ENCODE measurements around the gene WDR44. TPM values are rescaled to one million over a fixed set of nuclear protein-coding genes. Genes with fewer than 3 reads are reported as not detected.
"Not testable (repeated sequence)": the region's sequence is repeated elsewhere in the genome, so short reads cannot be mapped to it uniquely, and the experiment has no call there.

Gene WDR44, protein sequence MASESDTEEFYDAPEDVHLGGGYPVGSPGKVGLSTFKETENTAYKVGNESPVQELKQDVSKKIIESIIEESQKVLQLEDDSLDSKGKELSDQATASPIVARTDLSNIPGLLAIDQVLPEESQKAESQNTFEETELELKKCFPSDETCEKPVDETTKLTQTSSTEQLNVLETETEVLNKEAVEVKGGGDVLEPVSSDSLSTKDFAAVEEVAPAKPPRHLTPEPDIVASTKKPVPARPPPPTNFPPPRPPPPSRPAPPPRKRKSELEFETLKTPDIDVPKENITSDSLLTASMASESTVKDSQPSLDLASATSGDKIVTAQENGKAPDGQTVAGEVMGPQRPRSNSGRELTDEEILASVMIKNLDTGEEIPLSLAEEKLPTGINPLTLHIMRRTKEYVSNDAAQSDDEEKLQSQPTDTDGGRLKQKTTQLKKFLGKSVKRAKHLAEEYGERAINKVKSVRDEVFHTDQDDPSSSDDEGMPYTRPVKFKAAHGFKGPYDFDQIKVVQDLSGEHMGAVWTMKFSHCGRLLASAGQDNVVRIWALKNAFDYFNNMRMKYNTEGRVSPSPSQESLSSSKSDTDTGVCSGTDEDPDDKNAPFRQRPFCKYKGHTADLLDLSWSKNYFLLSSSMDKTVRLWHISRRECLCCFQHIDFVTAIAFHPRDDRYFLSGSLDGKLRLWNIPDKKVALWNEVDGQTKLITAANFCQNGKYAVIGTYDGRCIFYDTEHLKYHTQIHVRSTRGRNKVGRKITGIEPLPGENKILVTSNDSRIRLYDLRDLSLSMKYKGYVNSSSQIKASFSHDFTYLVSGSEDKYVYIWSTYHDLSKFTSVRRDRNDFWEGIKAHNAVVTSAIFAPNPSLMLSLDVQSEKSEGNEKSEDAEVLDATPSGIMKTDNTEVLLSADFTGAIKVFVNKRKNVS
- total RNA-seq, result 10 to 100 TPM; 26.3 to 36.3 TPM
- 15.5 TPM for polyA plus RNA-seq (2013, experiment 1 of 2)
- 17.5 TPM for polyA plus RNA-seq (2013, experiment 2 of 2)
- long read RNA-seq, experiment 1, partial matches to known transcripts, result 2 of 10 reads
- long read RNA-seq, experiment 1, other reads (novel, unspliced or antisense), result 8 of 10 reads
- long read RNA-seq, experiment 2, full-length matches to known transcripts, result 54 of 73 reads
- long read RNA-seq, experiment 2, partial matches to known transcripts, result 8 of 73 reads
- long read RNA-seq, experiment 2, other reads (novel, unspliced or antisense), result 11 of 73 reads
- long read RNA-seq, experiment 3, full-length matches to known transcripts, result 74 of 141 reads
- long read RNA-seq, experiment 3, partial matches to known transcripts, result 42 of 141 reads
- long read RNA-seq, experiment 3, other reads (novel, unspliced or antisense), result 25 of 141 reads
- long read RNA-seq, experiment 4, full-length matches to known transcripts, result 6 of 18 reads
- long read RNA-seq, experiment 4, partial matches to known transcripts, result 7 of 18 reads
- long read RNA-seq, experiment 4, other reads (novel, unspliced or antisense), result 5 of 18 reads

DNA sequence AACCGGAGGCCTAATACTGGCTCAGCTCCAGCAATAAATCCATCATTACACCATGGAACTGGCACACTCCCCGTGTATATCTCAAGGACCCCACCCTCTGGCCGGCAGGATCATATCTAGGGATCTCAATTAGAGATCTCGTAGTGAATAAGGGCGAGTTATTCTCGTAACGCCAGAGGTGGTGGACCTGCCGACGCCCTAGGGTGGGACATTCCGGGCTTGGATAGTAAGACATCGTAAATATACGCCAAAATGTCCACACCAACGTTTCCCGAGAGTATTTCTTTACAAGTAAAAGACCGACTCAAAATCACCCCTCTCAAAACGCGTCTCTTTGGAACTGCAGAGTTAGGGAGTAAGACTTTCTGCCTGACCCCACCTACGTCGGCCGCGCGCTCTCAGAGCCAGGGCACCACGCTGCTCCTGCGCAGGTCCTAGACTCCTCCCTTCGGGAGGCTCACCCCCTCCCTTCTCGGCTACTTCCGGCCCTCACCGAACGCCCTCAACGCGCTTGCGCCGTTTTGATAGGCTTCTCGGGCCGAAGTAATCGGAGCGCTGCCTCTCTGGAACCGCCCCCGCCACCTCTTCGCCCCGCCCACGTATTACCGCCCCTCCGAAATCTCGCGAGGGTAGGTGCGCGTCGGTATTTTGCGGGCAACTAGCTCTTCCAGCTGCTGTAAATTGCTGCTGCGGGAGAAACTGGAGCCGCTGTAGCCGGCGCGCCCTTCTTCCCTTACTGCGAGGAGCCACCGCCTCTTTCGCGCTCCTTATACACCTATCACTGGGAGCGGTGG is at the start of gene WDR44:
Gene WDR44, plus strand, starts transcription at position 643 of the 794 bp plus-strand sequence. CDS start 398 bp downstream, outside the sequence.
- H3K27me3 Mint-ChIP-seq (ENCODE audit: insufficient read depth), result no peaks in the 10 kb centered on the region
- peak within 1 kb of the TSS; percentile 97 for H3K27ac Mint-ChIP-seq
- peaks cover 56% of the 10 kb centered on the region for H3K9me3 Mint-ChIP-seq
- peak within 1 kb of the TSS; percentile 90 for H3K4me3 ChIP-seq (ENCODE audit: low read length)
- H3K27me3 ChIP-seq (ENCODE audit: control insufficient read depth, insufficient read depth, low read length, poor library complexity, severe bottlenecking), result no peaks in the 10 kb centered on the region
- H3K27ac ChIP-seq (ENCODE audit: low read depth, low read length), result peak within 1 kb of the TSS; percentile 90
- 3% methylated on average over 60 of the region's 60 CpGs; no CpG with 5 or more reads in 1 of the 2 experiments for WGBS, 2 experiments (ENCODE audit: insufficient coverage in 1 of 2, insufficient read length in 1 of 2)
- peak within 1 kb of the TSS; percentile 83 for H3K9ac ChIP-seq (ENCODE audit: extremely low read depth, low read length, poor library complexity, severe bottlenecking)
- no peaks in the 10 kb centered on the region for H3K9me3 ChIP-seq (ENCODE audit: control insufficient read depth, low read length)
- no peaks in the 10 kb centered on the region for H3K36me3 Mint-ChIP-seq (ENCODE audit: low read depth)
- TF ChIP-seq, protein P1, sequence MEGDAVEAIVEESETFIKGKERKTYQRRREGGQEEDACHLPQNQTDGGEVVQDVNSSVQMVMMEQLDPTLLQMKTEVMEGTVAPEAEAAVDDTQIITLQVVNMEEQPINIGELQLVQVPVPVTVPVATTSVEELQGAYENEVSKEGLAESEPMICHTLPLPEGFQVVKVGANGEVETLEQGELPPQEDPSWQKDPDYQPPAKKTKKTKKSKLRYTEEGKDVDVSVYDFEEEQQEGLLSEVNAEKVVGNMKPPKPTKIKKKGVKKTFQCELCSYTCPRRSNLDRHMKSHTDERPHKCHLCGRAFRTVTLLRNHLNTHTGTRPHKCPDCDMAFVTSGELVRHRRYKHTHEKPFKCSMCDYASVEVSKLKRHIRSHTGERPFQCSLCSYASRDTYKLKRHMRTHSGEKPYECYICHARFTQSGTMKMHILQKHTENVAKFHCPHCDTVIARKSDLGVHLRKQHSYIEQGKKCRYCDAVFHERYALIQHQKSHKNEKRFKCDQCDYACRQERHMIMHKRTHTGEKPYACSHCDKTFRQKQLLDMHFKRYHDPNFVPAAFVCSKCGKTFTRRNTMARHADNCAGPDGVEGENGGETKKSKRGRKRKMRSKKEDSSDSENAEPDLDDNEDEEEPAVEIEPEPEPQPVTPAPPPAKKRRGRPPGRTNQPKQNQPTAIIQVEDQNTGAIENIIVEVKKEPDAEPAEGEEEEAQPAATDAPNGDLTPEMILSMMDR (conservative IDR thresholded peaks at IDR 0.05), result no peak
- H3K36me3 ChIP-seq (ENCODE audit: control insufficient read depth, insufficient read depth, low read length), result no peaks in the 10 kb centered on the region
- DNase-seq, result peak; percentile 96
- H3K4me3 Mint-ChIP-seq, result peak within 1 kb of the TSS; percentile 95
- H3K4me1 Mint-ChIP-seq, result peaks cover 13% of the 10 kb centered on the region
- H3K4me1 ChIP-seq (ENCODE audit: control insufficient read depth, insufficient read depth, low read length), result no peaks in the 10 kb centered on the region

DNA sequence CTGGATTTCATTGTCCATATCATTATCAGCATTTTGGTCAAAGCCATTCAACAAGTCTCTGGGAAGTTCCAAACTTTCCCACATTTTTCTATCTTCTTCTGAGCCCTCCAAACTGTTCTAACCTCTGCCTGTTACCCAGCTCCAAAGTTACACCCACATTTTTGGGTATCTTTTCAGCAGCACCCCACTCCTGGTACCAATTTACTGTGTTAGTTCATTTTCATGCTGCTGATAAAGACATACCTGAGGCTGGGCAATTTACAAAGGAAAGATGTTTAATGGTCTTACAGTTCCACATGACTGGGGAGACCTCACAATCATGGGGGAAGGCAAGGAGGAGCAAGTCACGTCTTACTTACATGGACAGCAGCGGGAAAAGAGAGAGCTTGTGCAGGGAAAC is 40.1 kb upstream of the WDR44 start:
- not testable (repeated sequence) for H3K27me3 Mint-ChIP-seq (ENCODE audit: insufficient read depth); H3K27ac Mint-ChIP-seq; H3K9ac ChIP-seq (ENCODE audit: extremely low read depth, low read length, poor library complexity, severe bottlenecking); H3K4me3 ChIP-seq (ENCODE audit: low read length); H3K27me3 ChIP-seq (ENCODE audit: control insufficient read depth, insufficient read depth, low read length, poor library complexity, severe bottlenecking); H3K4me1 Mint-ChIP-seq; DNase-seq; H3K27ac ChIP-seq (ENCODE audit: low read depth, low read length); H3K36me3 ChIP-seq (ENCODE audit: control insufficient read depth, insufficient read depth, low read length); H3K36me3 Mint-ChIP-seq (ENCODE audit: low read depth); H3K4me3 Mint-ChIP-seq; H3K4me1 ChIP-seq (ENCODE audit: control insufficient read depth, insufficient read depth, low read length)
- H3K9me3 Mint-ChIP-seq, result peaks cover 63% of the 10 kb centered on the region
- 80 to 100% methylated on average over 1 of the region's 2 CpGs for WGBS, 2 experiments (ENCODE audit: insufficient coverage in 1 of 2, insufficient read length in 1 of 2)
- peaks cover 10% of the 10 kb centered on the region for H3K9me3 ChIP-seq (ENCODE audit: control insufficient read depth, low read length)

DNA sequence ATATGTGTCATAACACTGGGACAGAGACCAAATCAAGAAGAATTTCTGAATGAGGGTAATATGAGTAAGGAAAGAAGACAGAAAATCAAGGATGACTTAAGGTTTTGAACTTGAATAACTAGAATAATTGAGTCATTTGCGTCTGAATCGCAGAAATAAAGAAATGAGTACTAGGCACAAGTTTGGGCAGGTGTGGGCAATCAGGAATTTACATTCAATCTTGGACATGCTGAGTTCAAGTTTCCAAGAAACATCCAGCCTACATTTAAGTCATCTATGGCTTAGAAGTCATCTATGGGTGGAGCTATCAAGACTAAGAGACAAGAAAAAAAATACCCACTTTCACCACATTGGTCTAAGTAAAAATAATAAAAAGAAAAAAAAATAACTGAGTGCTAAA is 30.4 kb upstream of the WDR44 start:
- Histone ChIP-seq H3K9ac (ENCODE audit: extremely low read depth, low read length, poor library complexity, severe bottlenecking) (no peak overlapping the region), H3K4me3 (ENCODE audit: low read length) (no peak overlapping the region), H3K4me1 (ENCODE audit: control insufficient read depth, insufficient read depth, low read length) (no peaks in the 10 kb centered on the region), H3K27ac (ENCODE audit: low read depth, low read length) (no peak overlapping the region), H3K27me3 (ENCODE audit: control insufficient read depth, insufficient read depth, low read length, poor library complexity, severe bottlenecking) (no peaks in the 10 kb centered on the region), H3K36me3 (ENCODE audit: control insufficient read depth, insufficient read depth, low read length) (no peaks in the 10 kb centered on the region), H3K9me3 (ENCODE audit: control insufficient read depth, low read length) (no peaks in the 10 kb centered on the region)
- 100% methylated on average over 2 of the region's 2 CpGs for WGBS, 2 experiments (ENCODE audit: insufficient coverage in 1 of 2, insufficient read length in 1 of 2)
- Mint-ChIP-seq H3K27ac (no peak overlapping the region), H3K27me3 (ENCODE audit: insufficient read depth) (no peaks in the 10 kb centered on the region), H3K4me3 (no peak overlapping the region), H3K36me3 (ENCODE audit: low read depth) (no peaks in the 10 kb centered on the region), H3K4me1 (no peaks in the 10 kb centered on the region), H3K9me3 (peaks cover 46% of the 10 kb centered on the region)
- TF ChIP-seq, protein P1 (conservative IDR thresholded peaks at IDR 0.05), result no peak
- DNase-seq, result no peak

All from endodermal cell (in vitro differentiated cells).